GM18861 (cell line): ENCODE results near the gene NGF.

Experiments used
- ATAC-seq: cut with Tn5 transposase; IDR thresholded peaks from one replicate; pipeline ENCODE4 v1.9.1; 2021; ENCODE audit not compliant: unreplicated experiment

Gene NGF

GRCh38 chr1:115337276-115337632 lies 795 bp downstream of the NGF start:
- no peak for ATAC-seq

- no peak for ATAC-seq
Measured at GRCh38 chr1:115336741-115337140, 1.3 kb downstream of the NGF start.

DNA sequence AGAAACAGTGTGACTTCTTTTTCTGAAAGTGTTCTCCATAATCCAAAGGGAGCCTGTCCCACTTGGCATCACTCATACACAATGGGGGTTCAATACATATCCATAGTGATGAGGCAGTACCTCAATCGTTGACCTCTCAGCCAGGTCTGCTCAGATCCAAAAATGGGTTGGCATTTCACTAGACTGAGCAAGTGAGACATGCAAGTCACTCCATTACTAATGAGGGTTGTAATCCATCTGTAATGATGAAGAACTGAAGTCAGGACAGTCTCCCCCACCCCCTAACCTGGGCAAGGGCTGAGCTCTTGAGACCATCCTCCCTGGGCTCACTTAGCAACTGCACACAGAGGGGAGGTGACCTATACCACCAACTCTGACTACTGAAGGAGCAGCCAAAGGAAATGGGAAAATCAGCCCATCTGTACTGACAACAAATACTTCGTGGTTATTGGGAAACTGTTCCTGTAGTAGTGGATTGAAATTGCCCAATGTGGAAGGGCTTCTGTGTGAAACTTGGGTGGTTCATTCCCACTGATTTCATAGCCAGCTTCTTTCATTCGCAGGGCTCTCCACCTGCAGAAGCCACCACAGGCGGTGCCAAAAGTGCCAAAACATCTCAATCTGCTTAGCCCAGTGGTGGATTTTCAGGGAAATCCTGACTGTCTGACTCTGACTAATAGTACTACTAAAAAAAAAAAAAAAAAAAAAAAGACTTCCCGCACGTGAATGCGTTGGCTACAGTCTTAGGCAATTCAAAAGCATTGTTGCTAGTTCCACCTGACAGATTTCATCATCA lies 5.0 kb downstream of the NGF start:
- ATAC-seq: no peak

GRCh38 chr1:115331558-115332331 lies 6.3 kb downstream of the NGF start:
- ATAC-seq: no peak

DNA sequence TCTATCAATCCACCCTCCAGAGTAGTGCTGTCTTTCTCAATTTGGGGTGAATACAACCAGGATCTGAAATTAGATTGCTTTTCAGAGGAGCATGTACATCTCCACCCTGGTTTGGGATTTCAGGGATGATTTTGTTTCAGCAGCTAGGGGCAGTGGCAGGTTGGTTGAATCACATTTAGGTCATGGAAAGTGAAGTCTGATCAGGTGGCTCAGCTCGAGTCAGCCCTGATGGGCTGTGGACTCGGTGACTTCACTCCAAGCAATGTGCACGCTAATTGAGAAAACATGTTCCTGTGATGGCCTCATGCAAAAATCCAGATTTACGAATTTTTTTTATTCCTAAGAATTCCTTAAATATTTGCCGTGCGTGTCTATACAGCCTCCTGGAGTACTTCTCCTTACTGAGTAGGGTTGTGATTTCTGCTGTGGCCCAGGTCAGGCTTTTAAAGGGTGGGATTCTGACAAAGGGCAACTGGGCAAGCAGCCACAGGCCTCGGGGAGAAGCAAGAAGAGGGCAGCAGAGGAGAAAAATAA lies 7.5 kb downstream of the NGF start:
- ATAC-seq: no peak

- no peak for ATAC-seq
Measured at GRCh38 chr1:115329965-115330364, 8.1 kb downstream of the NGF start.

GRCh38 chr1:115327270-115327669 lies 10.8 kb downstream of the NGF start:
- ATAC-seq: no peak

DNA sequence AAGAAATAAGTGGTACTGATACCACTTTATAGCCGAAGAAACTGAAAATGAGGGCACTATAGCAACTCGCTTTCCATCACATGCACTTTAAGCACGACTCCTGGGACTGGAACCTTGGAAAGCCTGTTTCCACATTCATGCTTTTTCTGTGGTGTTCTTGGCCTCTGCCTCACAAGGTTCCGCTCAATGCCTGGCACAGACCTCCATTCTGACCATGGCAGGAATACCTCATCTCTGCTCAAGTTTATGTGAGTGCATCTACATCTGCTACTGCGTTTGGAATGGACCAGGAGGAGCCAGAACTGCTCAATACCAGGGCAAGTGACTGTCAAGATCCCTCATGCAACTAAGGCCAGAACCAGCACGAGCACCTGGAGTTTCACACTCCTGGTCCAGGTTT lies 11.6 kb downstream of the NGF start:
- no peak for ATAC-seq

GRCh38 chr1:115325874-115326273 lies 12.2 kb downstream of the NGF start:
- no peak for ATAC-seq

DNA sequence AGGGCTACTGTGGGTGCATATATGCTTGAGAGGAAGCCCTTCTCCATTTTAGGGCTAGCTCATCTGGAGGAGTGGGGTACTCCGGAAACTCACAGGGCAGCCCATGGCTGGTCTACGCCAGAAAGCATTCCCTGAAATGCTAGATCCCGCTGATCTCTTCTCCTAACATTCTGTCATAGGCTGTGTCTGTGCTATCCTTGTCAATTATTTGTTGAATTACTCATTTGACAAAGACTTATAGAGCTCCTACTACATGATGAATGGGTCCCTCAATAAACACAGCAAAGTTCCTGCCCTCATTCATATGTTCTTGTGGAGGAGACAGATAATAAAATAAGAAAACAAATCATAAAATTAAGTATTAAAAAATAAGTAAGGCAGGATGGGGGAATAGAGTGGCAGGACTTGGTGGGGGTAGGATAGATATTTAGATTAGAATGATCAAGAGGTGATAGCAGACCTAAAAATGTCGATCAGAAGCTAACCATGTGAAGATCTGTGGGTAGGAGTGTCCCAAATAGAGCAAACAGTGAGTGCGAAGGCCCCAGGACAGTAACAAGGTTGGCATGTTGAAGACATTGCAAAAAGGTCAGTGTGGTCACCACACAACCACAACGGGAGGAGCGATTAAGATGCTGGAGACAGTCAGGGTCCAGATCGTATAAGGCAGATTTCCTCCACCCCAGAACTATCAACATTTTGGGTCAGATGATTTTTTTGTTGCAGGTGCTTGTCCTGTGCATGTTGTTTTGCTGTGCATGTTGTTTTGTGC lies 13.2 kb downstream of the NGF start:
- ATAC-seq: no peak

GRCh38 chr1:115323366-115324004 lies 14.6 kb downstream of the NGF start:
- no peak for ATAC-seq

DNA sequence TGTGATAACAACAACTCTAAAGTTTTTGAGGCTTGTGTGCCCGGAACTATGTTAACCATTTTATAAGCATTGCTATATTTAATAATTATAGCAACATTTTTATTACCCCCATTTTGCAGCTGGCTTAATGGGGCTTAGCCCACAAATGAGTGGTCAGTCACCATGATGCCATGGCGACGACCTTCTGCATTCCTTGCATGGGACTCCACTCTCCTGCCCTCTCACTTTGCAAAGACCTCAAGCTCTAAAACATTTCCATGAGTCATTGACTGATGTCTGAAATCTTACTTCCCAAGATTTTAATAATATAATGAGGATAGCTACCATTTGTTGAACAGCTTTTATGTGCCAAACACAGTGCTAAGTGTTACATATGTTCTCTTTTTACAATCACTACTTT lies 15.4 kb downstream of the NGF start:
- ATAC-seq: no peak

DNA sequence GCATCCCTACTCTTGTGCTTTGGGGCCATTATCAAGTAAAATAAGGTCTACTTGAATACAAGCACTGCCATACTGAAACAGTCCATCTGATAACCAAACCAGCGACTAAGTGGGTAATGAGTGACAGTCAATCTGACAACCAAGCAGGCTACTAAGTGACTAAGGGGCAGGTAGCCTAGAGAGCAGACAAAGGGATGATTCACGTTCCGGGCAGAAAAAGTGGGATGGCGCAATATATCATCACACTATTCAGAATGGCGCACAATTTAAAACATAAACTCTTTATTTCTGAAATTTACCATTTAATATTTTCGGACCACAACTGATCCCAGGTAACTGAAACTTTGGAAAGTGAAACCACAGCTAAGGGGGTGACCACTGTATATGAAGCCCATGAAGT lies 17.7 kb downstream of the NGF start:
- ATAC-seq: no peak

GRCh38 chr1:115319706-115320105 lies 18.3 kb downstream of the NGF start:
- no peak for ATAC-seq

DNA sequence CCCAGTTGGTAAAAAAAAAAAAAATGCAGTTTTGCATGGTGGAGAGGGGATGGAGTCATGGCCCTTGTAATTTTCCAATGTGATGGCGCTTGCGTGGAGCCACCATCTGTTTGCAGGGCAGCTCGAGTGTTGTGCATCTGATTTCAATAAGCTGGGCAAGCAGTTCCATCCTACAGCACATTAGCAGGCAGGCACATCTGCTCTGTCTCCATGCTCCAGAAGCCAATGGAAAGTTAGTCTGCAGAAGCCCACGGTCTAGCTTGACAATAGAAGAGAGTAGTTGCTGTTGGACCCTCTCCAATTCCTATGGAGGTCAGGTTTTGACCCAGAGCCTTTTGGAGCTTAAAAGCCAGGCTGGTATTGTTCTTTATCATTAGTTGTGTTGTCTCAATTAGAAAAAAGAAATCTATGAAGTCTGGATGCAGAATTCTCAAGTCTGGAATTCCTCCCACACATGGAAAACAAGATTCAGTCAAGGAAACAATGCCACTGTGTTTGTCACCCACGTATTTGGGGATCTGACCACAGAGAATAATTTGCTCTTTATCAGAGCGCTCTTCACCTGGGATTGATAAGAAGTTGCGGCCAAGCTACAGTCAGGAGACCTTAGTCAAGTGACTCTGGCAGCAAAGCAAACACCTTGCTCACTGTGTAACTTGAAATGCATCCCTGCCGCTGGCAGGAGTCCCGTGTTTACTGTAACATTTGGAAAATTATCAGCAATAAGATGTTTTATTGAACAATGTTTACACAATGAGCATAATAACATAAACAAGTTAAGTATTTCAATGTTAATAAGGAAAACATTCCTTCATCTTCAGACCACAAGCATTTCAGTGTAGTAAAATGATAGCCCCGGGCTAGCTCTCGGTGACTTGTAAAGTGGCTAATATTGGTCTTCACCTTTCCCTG lies 20.7 kb downstream of the NGF start:
- no peak for ATAC-seq

DNA sequence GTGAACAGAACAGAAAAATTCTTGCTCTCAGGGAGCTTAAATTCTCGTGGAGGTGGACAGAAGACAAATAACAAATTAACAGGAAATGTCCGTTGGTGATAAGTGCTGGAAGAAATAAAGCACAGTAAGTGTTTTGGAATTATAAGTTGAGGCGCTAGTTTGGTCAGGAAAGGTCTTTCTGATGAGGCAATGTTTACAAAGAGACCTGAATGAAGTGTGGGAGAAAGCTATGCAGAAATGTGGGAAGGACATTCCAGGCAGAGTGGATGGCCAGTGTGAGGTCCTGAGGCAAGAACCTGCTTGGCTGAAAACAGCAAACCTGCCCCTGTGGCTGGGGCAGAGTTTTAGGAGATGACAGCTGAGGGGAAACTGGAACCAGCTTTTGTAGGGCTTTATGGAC lies 23.3 kb downstream of the NGF start:
- no peak for ATAC-seq

- no peak for ATAC-seq
Measured at GRCh38 chr1:115314092-115314491, 24.0 kb downstream of the NGF start.

DNA sequence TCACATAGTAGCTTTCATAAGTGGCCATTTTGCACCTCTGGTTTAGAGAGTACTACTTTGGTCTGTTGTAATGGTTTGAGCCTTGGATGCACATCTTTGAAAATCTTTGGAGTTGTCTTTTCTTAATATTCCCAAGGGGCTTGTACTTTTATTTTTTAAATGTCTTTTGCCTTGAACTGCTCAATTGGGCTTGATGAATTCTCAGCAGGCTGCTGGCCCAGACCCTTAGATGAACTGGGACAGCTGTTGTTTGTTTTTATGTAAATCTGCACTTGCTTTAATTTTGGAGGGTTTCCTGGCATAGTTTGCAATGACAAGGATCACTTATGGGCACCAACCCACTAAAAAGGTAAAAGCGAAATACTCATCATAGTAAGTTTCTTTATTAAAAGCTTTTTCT lies 24.9 kb downstream of the NGF start:
- no peak for ATAC-seq

DNA sequence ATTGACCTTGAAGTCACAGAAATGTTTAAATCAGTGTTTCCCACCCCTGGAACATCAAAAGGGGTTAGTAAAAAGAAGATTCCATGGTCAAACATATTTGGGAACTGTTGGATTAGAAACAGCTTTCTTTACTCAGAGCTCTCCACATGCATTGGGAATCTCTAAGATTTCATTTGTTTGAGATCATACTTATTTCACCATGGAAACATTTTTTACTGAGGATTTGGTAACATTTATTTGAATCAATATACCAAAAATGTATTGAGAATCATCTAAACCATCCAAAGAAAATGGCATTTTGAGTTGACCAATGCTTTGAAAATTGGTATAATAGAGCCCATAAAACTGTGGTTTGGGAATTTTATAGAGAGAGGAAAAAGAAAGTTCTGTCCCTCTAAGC lies 25.3 kb downstream of the NGF start:
- no peak for ATAC-seq

DNA sequence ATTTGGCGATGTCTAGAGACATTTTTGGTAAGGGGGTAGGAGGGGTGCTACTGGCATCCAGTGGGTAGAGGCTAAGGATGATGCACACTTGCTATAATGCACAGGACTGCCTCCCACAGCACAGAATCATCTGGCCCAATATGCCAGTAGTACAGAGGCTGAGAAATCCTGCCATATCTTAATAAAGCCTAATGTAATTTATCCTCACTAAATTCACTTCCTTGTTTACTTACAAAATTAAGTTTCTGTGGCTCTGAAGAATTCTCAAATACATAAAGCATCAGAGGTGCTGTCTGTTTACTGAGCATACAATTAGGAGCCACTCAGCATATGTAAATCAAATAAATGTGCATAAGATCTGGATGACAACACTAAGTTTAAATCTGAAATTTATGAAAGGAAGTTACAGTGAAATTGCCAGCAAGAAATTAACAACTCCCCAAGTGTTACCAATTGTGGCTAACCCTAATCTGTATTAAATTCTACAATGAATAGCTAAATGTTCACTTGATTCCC lies 26.5 kb downstream of the NGF start:
- ATAC-seq: no peak
